Esophagus squamous epithelium (tissue), 5 donors: ENCODE data around the gene INPP4B. TPM values are rescaled to one million over a fixed set of nuclear protein-coding genes. Genes with fewer than 3 reads are reported as not detected.

Experiments used
- DNase-seq: peaks from one replicate; lab custom pipeline; 2025; lab: John Stamatoyannopoulos, UW
- H3K27ac ChIP-seq, 4 donors: fragments of 200-600 bp; sonication (generic); one replicate each; pipeline ENCODE4 v1.5.1; 2016 to 2019; ENCODE audit warnings: mild to moderate bottlenecking in 1 of 4
- H3K27me3 ChIP-seq, 4 donors: fragments of 200-600 bp; sonication (generic); 1 replicate in 3 of 4; 2 replicates in 1 of 4; pipeline versions ENCODE4 v1.5.1 to v1.6.0; 2017 to 2021; ENCODE audit warnings: antibody characterized with exemption in 1 of 4
- H3K36me3 ChIP-seq, 3 donors: fragments of 200-600 bp; sonication (generic); one replicate each; pipeline ENCODE4 v1.5.1; 2016 to 2019
- H3K4me1 ChIP-seq, 3 donors: fragments of 200-600 bp; sonication (generic); one replicate each; pipeline ENCODE4 v1.5.1; 2017 to 2019
- H3K4me3 ChIP-seq, 4 donors: fragments of 200-600 bp; sonication (generic); 1 replicate in 3 of 4; 2 replicates in 1 of 4; pipeline ENCODE4 v1.5.1; 2016 to 2019; ENCODE audit warnings: mild to moderate bottlenecking in 2 of 4, moderate library complexity in 1 of 4
- H3K9me3 ChIP-seq, 3 donors: fragments of 200-600 bp; sonication (generic); one replicate each; pipeline ENCODE4 v1.5.1; 2016 to 2019
- POLR2A ChIP-seq, 4 donors: fragments of 450-650 bp; IDR thresholded peaks; one replicate each; pipeline ENCODE4 v1.6.1; 2017; ENCODE audit warnings: antibody characterized with exemption in 4 of 4, mild to moderate bottlenecking in 4 of 4, moderate library complexity in 3 of 4
- WGBS, 2 donors: methylation state at CpG; one replicate each; pipeline ENCODE4 v1.1.5; 2018; 5-methylcytosine and 5-hydroxymethylcytosine counted together
- intact Hi-C: fragments of 100-400 bp; cut with DNase I; formaldehyde crosslinking; loops from one replicate; pipeline ENCODE4 v1.15.0; 2022
- total RNA-seq, 4 donors: library from RNA; depleted of rRNA; stranded (reverse); fragments of >200 nt; gene quantifications; one replicate each; pipeline ENCODE4 v1.1.0, GENCODE V29; 2016
- TF ChIP-seq, protein P1 (sequence below), 6 experiments: fragments of 450-650 bp in 4 of 6; fragments of 200-600 bp in 2 of 6; sonication (generic) in 2 of 6; IDR thresholded peaks; one replicate each; pipeline ENCODE4 v1.5.1; 2016 to 2019; ENCODE audit warnings: antibody characterized with exemption in 6 of 6, mild to moderate bottlenecking in 4 of 6, moderate library complexity in 4 of 6
- donor health status: DM: yes; HTN: yes; CAD: no.

Gene INPP4B
- total RNA-seq, 4 donors from 2014 or later = 14.3 to 49.7 (median 21.3) TPM

DNA sequence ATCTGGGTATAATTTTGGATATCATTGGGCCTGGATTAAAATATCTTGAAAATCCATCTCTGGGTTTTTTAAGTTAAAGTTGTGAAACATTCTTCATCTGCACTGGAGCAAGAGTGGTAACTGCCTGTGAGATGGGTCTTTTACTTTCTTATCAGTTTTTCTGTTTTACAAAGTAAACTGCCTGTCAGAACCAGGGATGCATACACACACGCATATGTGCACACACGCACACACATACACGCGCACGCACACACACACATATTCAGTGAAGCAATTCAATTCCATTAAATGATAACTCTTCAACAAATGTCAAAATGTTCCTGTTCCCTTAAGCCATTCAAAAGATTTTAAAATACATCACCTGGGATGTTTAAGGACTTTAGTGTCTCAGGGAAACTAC lies 515.8 kb downstream of the INPP4B start:
- Histone ChIP-seq H3K27me3 (no peaks in the 10 kb centered on the region), H3K4me3 (no peak overlapping the region), H3K36me3 (no peaks in the 10 kb centered on the region), H3K9me3 (no peaks in the 10 kb centered on the region), H3K27ac (peak overlapping the region in 1 of 4 donors; percentile 10), H3K4me1 (peaks cover 0 to 7% (median 0%) of the 10 kb centered on the region in 3 donors)
- DNase-seq = no peak
- intact Hi-C loops = no loop called here
- WGBS, 2 donors = 93 to 96% methylated on average over 5 of the region's 5 CpGs
- TF ChIP-seq, protein P1, sequence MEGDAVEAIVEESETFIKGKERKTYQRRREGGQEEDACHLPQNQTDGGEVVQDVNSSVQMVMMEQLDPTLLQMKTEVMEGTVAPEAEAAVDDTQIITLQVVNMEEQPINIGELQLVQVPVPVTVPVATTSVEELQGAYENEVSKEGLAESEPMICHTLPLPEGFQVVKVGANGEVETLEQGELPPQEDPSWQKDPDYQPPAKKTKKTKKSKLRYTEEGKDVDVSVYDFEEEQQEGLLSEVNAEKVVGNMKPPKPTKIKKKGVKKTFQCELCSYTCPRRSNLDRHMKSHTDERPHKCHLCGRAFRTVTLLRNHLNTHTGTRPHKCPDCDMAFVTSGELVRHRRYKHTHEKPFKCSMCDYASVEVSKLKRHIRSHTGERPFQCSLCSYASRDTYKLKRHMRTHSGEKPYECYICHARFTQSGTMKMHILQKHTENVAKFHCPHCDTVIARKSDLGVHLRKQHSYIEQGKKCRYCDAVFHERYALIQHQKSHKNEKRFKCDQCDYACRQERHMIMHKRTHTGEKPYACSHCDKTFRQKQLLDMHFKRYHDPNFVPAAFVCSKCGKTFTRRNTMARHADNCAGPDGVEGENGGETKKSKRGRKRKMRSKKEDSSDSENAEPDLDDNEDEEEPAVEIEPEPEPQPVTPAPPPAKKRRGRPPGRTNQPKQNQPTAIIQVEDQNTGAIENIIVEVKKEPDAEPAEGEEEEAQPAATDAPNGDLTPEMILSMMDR (IDR thresholded peaks at IDR 0.05) = no peak
- no peak for TF ChIP-seq POLR2A (IDR thresholded peaks at IDR 0.05)

DNA sequence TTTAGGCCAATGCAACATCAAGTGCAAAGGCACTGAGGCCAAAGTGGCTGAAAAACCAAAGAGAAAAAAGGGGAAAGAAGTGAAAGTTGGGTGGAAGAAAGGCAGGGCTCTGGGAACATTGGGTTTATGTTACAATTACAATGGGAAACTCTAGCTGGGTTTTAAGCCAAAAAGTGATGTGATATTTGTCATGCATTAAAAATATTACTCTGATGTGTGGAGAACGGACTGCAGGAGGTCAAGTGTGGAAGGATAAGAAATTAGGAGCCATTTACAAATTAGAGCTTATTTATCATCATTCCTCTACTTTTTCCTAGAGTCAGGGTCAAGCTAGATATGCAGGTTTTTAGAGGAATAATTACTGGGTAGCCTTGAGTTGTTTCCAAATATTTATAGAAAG lies 516.8 kb downstream of the INPP4B start:
- H3K9me3 ChIP-seq = no peaks in the 10 kb centered on the region
- no peak overlapping the region for H3K27ac ChIP-seq
- H3K27me3 ChIP-seq = no peaks in the 10 kb centered on the region
- H3K36me3 ChIP-seq = no peaks in the 10 kb centered on the region
- H3K4me3 ChIP-seq = no peak overlapping the region
- 64 to 85% methylated on average over 1 of the region's 1 CpG for WGBS, 2 donors
- DNase-seq = no peak
- intact Hi-C loops = no loop called here
- TF ChIP-seq POLR2A (IDR thresholded peaks at IDR 0.05) = no peak
- TF ChIP-seq, protein P1 (IDR thresholded peaks at IDR 0.05) = no peak
- peaks cover 0 to 7% (median 0%) of the 10 kb centered on the region in 3 donors for H3K4me1 ChIP-seq

DNA sequence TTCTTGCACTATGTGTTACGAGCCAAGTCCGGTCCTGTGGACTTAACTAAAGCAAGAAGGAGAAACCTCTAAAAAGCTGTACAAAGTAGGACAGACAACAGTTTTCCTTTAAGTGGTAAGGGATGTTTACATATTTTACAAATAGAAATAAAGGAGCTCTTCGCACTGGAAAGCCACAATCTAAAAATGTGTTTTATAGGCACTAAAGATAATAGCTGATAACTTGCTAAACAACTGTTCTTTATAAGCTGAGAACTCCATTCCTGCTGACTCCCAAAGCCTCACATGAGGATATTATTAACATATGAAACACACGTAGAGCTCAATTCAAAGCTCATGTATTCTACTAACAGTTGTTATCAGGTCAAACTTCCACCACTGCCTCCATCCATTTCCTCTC lies 519.9 kb downstream of the INPP4B start:
- WGBS, 2 donors = 88 to 96% methylated on average over 4 of the region's 4 CpGs
- intact Hi-C loops = no loop called here
- H3K27me3 ChIP-seq = no peaks in the 10 kb centered on the region

DNA sequence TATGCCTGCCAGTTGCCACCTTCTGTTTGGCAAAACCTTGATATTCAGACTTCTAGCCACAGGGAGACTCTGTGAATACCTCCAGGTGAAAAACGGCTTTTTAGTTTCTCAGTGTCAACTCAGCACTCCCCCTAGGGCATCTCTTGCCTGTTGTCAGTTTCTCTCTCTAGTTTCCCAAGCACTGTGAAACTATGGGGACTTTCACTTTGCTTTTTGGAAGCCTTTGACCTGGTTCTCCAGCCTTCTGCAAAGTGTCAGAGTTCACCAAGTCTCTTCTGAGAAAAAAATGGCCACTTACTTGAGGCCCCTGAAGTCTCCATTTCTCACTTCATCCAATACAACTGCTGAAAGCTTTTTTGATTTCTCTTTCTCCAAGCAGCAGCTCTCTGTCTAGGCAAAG lies 521.5 kb downstream of the INPP4B start:
- TF ChIP-seq, protein P1 (IDR thresholded peaks at IDR 0.05) = no peak
- no peak for TF ChIP-seq POLR2A (IDR thresholded peaks at IDR 0.05)

More for the DNA sequence above, 519.9 kb downstream of the INPP4B start:
- no peak for TF ChIP-seq POLR2A (IDR thresholded peaks at IDR 0.05)
- TF ChIP-seq, protein P1 (IDR thresholded peaks at IDR 0.05) = no peak
- no peaks in the 10 kb centered on the region for H3K9me3 ChIP-seq
- no peak for DNase-seq
- H3K27ac ChIP-seq = no peak overlapping the region
- peaks cover 0 to 5% (median 0%) of the 10 kb centered on the region in 3 donors for H3K4me1 ChIP-seq
- H3K36me3 ChIP-seq = no peaks in the 10 kb centered on the region
- H3K4me3 ChIP-seq = no peak overlapping the region

DNA sequence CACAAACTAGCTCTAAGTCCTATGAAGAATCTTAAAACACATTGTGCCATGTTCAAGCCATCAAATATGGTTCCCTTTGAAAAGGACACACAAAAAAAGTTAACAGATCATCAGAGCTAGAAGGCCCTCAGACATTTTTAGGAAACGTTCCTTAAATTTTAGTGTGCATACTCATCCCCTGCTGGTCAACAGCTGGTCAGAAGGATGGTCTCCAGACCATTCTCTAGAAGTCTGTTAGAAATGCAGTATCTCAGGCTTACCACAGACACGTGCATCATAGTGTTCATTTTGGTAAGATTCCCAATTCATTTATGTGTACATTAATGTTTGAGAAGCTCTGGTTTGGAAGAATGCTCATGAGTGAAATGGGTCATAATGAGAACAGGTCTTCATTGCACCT lies 523.1 kb downstream of the INPP4B start:
- no peaks in the 10 kb centered on the region for H3K4me1 ChIP-seq
- no peaks in the 10 kb centered on the region for H3K36me3 ChIP-seq
- no peak overlapping the region for H3K4me3 ChIP-seq
- intact Hi-C loops = no loop called here
- H3K27ac ChIP-seq = no peak overlapping the region
- H3K9me3 ChIP-seq = no peaks in the 10 kb centered on the region
- DNase-seq = no peak
- H3K27me3 ChIP-seq = no peaks in the 10 kb centered on the region
- 88 to 93% methylated on average over 2 of the region's 2 CpGs for WGBS, 2 donors
- no peak for TF ChIP-seq POLR2A (IDR thresholded peaks at IDR 0.05)
- TF ChIP-seq, protein P1 (IDR thresholded peaks at IDR 0.05) = no peak

More for the DNA sequence above, 521.5 kb downstream of the INPP4B start:
- intact Hi-C loops = no loop called here
- Histone ChIP-seq H3K27me3 (no peaks in the 10 kb centered on the region), H3K27ac (no peak overlapping the region), H3K4me3 (no peak overlapping the region), H3K9me3 (no peaks in the 10 kb centered on the region), H3K4me1 (no peaks in the 10 kb centered on the region), H3K36me3 (no peaks in the 10 kb centered on the region)
- 53 to 75% methylated on average over 1 of the region's 1 CpG for WGBS, 2 donors
- DNase-seq = no peak
